WTC11 (cell line): ENCODE data around the gene RBM8A. TPM values are rescaled to one million over a fixed set of nuclear protein-coding genes. Genes with fewer than 3 reads are reported as not detected.

Experiments
- ATAC-seq: fragments of 200-7000 bp; cut with Tn5 transposase; 2 replicates; pipeline ENCODE4 v1.10.0; 2021; ENCODE audit warnings: mild to moderate bottlenecking, moderate library complexity
- CTCF ChIA-PET: fragments of 300-600 bp; sonication (Branson Sonifier 250); formaldehyde crosslinking; loops from one replicate; lab custom pipeline; 2021; ENCODE audit warnings: antibody characterized with exemption; lab: Charles Lee
- POLR2A ChIA-PET: fragments of 350-600 bp; sonication (Branson Sonifier 250); formaldehyde crosslinking; loops from one replicate; lab custom pipeline; 2021; ENCODE audit warnings: antibody characterized with exemption; lab: Charles Lee
- DNase-seq: peaks from one replicate; pipeline ENCODE4 v3.0.0; 2021; ENCODE audit warnings: low spot score
- H3K27ac Mint-ChIP-seq: 2 replicates; pipeline ENCODE4 v1.8.0; 2021; ENCODE audit warnings: mixed read lengths
- H3K27me3 Mint-ChIP-seq: 2 replicates; pipeline ENCODE4 v1.8.0; 2021; ENCODE audit warnings: low read depth, mild to moderate bottlenecking, moderate library complexity, mixed read lengths
- H3K36me3 Mint-ChIP-seq: 2 replicates; pipeline ENCODE4 v1.8.0; 2021; ENCODE audit warnings: mixed read lengths
- H3K4me1 Mint-ChIP-seq: 2 replicates; pipeline ENCODE4 v1.8.0; 2022; ENCODE audit warnings: mixed read lengths
- H3K4me3 Mint-ChIP-seq: 2 replicates; pipeline ENCODE4 v1.8.0; 2021; ENCODE audit warnings: mild to moderate bottlenecking, moderate library complexity, mixed read lengths
- H3K9me3 Mint-ChIP-seq: 2 replicates; pipeline ENCODE4 v1.8.0; 2021; ENCODE audit warnings: mixed read lengths
- ATF1 ChIP-seq: sonication (generic); formaldehyde crosslinking; IDR thresholded peaks from 2 replicates; pipeline ENCODE4 v1.8.1; 2023; ENCODE audit warnings: mild to moderate bottlenecking, moderate library complexity, missing genetic modification reagents
- CREB1 ChIP-seq: sonication (generic); formaldehyde crosslinking; IDR thresholded peaks from 2 replicates; pipeline ENCODE4 v1.8.0; 2023; ENCODE audit warnings: mild to moderate bottlenecking, missing genetic modification reagents
- ESRRA ChIP-seq: sonication (generic); formaldehyde crosslinking; IDR thresholded peaks from 2 replicates; pipeline ENCODE4 v1.8.1; 2022; ENCODE audit warnings: mild to moderate bottlenecking, missing genetic modification reagents, borderline replicate concordance
- FOXK1 ChIP-seq: sonication (generic); formaldehyde crosslinking; IDR thresholded peaks from 2 replicates; pipeline ENCODE4 v1.8.0; 2022; ENCODE audit warnings: mild to moderate bottlenecking, moderate library complexity, missing genetic modification reagents
- FOXP1 ChIP-seq: sonication (generic); formaldehyde crosslinking; IDR thresholded peaks from 2 replicates; pipeline ENCODE4 v1.8.0; 2022; ENCODE audit warnings: missing genetic modification reagents, mild to moderate bottlenecking, moderate library complexity, borderline replicate concordance
- GRHL2 ChIP-seq: fragments of 250-450 bp; sonication (Bioruptor Pico); IDR thresholded peaks from 2 replicates; pipeline ENCODE4 v1.8.0; 2022; ENCODE audit warnings: mild to moderate bottlenecking, moderate library complexity; ENCODE audit not compliant: insufficient replicate concordance, severe bottlenecking
- JAZF1 ChIP-seq: fragments of 250-450 bp; sonication (Bioruptor Pico); IDR thresholded peaks from 2 replicates; pipeline ENCODE4 v1.9.0; 2021; ENCODE audit warnings: moderate library complexity, mild to moderate bottlenecking, inconsistent platforms
- PRRX2 ChIP-seq: fragments of 250-450 bp; sonication (Bioruptor Pico); IDR thresholded peaks from 2 replicates; pipeline ENCODE4 v1.8.0; 2021; ENCODE audit warnings: mild to moderate bottlenecking
- SOX15 ChIP-seq: fragments of 250-450 bp; sonication (Bioruptor Pico); IDR thresholded peaks from 2 replicates; pipeline ENCODE4 v1.9.0; 2021; ENCODE audit warnings: mild to moderate bottlenecking
- USF2 ChIP-seq: sonication (generic); formaldehyde crosslinking; IDR thresholded peaks from 2 replicates; pipeline ENCODE4 v1.8.1; 2023; ENCODE audit warnings: mild to moderate bottlenecking, missing genetic modification reagents, moderate library complexity
- ZNF121 ChIP-seq: sonication (generic); formaldehyde crosslinking; IDR thresholded peaks from 2 replicates; pipeline ENCODE4 v1.8.0; 2023; ENCODE audit warnings: missing genetic modification reagents
- ZNF232 ChIP-seq: sonication (generic); formaldehyde crosslinking; IDR thresholded peaks from 2 replicates; pipeline ENCODE4 v1.8.0; 2022; ENCODE audit warnings: mild to moderate bottlenecking, missing genetic modification reagents
- ZNF281 ChIP-seq: sonication (generic); formaldehyde crosslinking; IDR thresholded peaks from 2 replicates; pipeline ENCODE4 v1.8.0; 2023; ENCODE audit warnings: mild to moderate bottlenecking, missing genetic modification reagents
- ZNF512 ChIP-seq: sonication (generic); formaldehyde crosslinking; IDR thresholded peaks from 2 replicates; pipeline ENCODE4 v1.8.1; 2022; ENCODE audit warnings: missing genetic modification reagents, borderline replicate concordance
- ZNF671 ChIP-seq: fragments of 250-450 bp; sonication (Bioruptor Pico); IDR thresholded peaks from 2 replicates; pipeline ENCODE4 v1.8.0; 2021; ENCODE audit warnings: mild to moderate bottlenecking
- total RNA-seq: library from RNA; stranded (reverse); gene quantifications from 3 replicates; pipeline ENCODE4 v1.2.3, GENCODE V29; 2021
- TF ChIP-seq, protein P1 (sequence below): fragments of 200-600 bp; IDR thresholded peaks from 2 replicates; pipeline ENCODE4 v1.8.0; 2022; ENCODE audit warnings: antibody characterized with exemption
- TF ChIP-seq, protein P2 (sequence below): sonication (generic); formaldehyde crosslinking; IDR thresholded peaks from 2 replicates; pipeline ENCODE4 v1.8.0; 2023; ENCODE audit warnings: missing genetic modification reagents

RBM8A gene
- total RNA-seq, 1 experiment from 2014 or later, result 199 TPM

- peaks cover 12% of the 10 kb centered on the region for H3K9me3 Mint-ChIP-seq
- H3K36me3 Mint-ChIP-seq, result peaks cover 4% of the 10 kb centered on the region; the same call in 1 of the 2 replicates
- H3K27ac Mint-ChIP-seq, result no peak overlapping the region
- ChIA-PET CTCF (interaction anchor here (1.0 to 5.2 kb wide), 13 partner anchors 15 to 118 kb away, joined by 3 to 51 read pairs (median 6); partner anchors contain the start of genes ITGA10, NUDT17, PEX11B and PIAS3), POLR2A (interaction anchor here (0.7 to 2.1 kb wide), 5 partner anchors 14 to 88 kb away, joined by 3 to 17 read pairs (median 7); partner anchors contain the start of gene RBM8A)
- no peak for TF ChIP-seq GRHL2 (CRISPR knock-in tag)
- TF ChIP-seq PRRX2 (CRISPR knock-in tag), result no peak
- no peak for TF ChIP-seq SOX15 (CRISPR knock-in tag)
- no peak for TF ChIP-seq ZNF281
- no peak for TF ChIP-seq JAZF1
- TF ChIP-seq FOXK1 (CRISPR knock-in tag), result no peak
- TF ChIP-seq ZNF232, result no peak
- TF ChIP-seq ZNF671, result no peak
- TF ChIP-seq CREB1, result no peak
- TF ChIP-seq ESRRA (CRISPR knock-in tag), result no peak
- TF ChIP-seq ATF1 (CRISPR knock-in tag), result no peak
- TF ChIP-seq FOXP1 (CRISPR knock-in tag), result no peak
- TF ChIP-seq ZNF512, result no peak
- TF ChIP-seq USF2 (CRISPR knock-in tag), result no peak
- TF ChIP-seq, protein P1, sequence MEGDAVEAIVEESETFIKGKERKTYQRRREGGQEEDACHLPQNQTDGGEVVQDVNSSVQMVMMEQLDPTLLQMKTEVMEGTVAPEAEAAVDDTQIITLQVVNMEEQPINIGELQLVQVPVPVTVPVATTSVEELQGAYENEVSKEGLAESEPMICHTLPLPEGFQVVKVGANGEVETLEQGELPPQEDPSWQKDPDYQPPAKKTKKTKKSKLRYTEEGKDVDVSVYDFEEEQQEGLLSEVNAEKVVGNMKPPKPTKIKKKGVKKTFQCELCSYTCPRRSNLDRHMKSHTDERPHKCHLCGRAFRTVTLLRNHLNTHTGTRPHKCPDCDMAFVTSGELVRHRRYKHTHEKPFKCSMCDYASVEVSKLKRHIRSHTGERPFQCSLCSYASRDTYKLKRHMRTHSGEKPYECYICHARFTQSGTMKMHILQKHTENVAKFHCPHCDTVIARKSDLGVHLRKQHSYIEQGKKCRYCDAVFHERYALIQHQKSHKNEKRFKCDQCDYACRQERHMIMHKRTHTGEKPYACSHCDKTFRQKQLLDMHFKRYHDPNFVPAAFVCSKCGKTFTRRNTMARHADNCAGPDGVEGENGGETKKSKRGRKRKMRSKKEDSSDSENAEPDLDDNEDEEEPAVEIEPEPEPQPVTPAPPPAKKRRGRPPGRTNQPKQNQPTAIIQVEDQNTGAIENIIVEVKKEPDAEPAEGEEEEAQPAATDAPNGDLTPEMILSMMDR, result no peak
- H3K27me3 Mint-ChIP-seq, result peaks cover 76% of the 10 kb centered on the region
- DNase-seq (no peak), ATAC-seq (no peak)
- H3K4me1 Mint-ChIP-seq, result peaks cover 39% of the 10 kb centered on the region
- peak overlapping the region; percentile 91 for H3K4me3 Mint-ChIP-seq
These were observed 36.2 kb upstream of the RBM8A start for GRCh38 chr1:145963265-145964019.

- Mint-ChIP-seq H3K27me3 (peaks cover 77% of the 10 kb centered on the region), H3K9me3 (peaks cover 6% of the 10 kb centered on the region), H3K4me3 (peak overlapping the region; percentile 96), H3K36me3 (peaks cover 1% of the 10 kb centered on the region; the same call in 1 of the 2 replicates), H3K27ac (no peak overlapping the region), H3K4me1 (peaks cover 44% of the 10 kb centered on the region)
- TF ChIP-seq, protein P2, sequence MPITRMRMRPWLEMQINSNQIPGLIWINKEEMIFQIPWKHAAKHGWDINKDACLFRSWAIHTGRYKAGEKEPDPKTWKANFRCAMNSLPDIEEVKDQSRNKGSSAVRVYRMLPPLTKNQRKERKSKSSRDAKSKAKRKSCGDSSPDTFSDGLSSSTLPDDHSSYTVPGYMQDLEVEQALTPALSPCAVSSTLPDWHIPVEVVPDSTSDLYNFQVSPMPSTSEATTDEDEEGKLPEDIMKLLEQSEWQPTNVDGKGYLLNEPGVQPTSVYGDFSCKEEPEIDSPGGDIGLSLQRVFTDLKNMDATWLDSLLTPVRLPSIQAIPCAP (CRISPR knock-in tag), result no peak
- peak; percentile 72 for TF ChIP-seq ZNF121 (CRISPR knock-in tag)
- DNase-seq (peak; percentile 24), ATAC-seq (no peak)
- ChIA-PET POLR2A (no interaction called here), CTCF (interaction anchor here (1.0 to 5.2 kb wide), 3 partner anchors 16 to 70 kb away, joined by 3 to 51 read pairs (median 3); partner anchors contain the start of gene PEX11B)
These were observed 35.1 kb upstream of the RBM8A start for GRCh38 chr1:145962157-145963102.
